BE2C (cell line): ENCODE measurements around the gene PNPLA1.

ENCODE experiments used
- DNase-seq: peaks from one replicate; pipeline ENCODE4 v3.0.0-alpha.2; 2020
- H3K27me3 ChIP-seq: fragments of 250-450 bp; sonication (Bioruptor Pico); 2 replicates; pipeline ENCODE4 v1.5.1; 2020; ENCODE audit warnings: mild to moderate bottlenecking
- H3K36me3 ChIP-seq: fragments of 250-450 bp; sonication (Bioruptor Pico); 2 replicates; pipeline ENCODE4 v1.5.1; 2020; ENCODE audit warnings: mild to moderate bottlenecking
- H3K4me1 ChIP-seq: fragments of 250-450 bp; sonication (Bioruptor Pico); 2 replicates; pipeline ENCODE4 v1.5.1; 2020
- H3K4me3 ChIP-seq: 2 replicates; pipeline ENCODE4 v1.5.1; 2011; ENCODE audit warnings: low read depth, low read length
- H3K9me3 ChIP-seq: fragments of 250-450 bp; sonication (Bioruptor Pico); 2 replicates; pipeline ENCODE4 v1.5.1; 2020
- TF ChIP-seq, protein P1 (sequence below): IDR thresholded peaks from 2 replicates; pipeline ENCODE4 v1.5.1; 2012; ENCODE audit warnings: mild to moderate bottlenecking, low read depth, low read length

PNPLA1 gene

DNA sequence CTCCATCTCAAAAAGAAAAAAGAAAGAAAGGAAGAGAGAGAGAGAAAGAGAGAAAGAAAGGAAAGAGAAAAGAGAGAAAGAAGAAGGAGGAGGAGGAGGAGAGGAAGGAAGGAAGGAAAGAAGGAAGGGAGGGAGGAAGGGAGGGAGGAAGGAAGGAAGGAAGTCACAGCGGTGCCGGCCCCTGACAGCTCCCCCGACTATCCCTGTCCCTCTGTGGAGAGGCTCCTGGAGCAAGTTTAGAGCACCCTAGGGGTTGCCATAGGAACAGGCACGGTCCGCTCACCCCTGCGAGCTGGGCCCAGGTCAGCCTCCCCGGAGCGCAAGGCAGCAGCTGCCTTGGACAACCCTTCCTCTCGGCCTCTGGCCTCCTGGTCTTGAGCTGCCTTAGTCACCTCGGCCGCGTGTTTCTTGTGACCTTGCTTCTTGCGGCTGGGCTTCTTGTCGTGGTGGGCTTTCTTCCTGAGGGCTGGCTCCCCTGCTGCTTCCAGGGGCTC, 60.0 kb downstream of the PNPLA1 start:
- TF ChIP-seq, protein P1, sequence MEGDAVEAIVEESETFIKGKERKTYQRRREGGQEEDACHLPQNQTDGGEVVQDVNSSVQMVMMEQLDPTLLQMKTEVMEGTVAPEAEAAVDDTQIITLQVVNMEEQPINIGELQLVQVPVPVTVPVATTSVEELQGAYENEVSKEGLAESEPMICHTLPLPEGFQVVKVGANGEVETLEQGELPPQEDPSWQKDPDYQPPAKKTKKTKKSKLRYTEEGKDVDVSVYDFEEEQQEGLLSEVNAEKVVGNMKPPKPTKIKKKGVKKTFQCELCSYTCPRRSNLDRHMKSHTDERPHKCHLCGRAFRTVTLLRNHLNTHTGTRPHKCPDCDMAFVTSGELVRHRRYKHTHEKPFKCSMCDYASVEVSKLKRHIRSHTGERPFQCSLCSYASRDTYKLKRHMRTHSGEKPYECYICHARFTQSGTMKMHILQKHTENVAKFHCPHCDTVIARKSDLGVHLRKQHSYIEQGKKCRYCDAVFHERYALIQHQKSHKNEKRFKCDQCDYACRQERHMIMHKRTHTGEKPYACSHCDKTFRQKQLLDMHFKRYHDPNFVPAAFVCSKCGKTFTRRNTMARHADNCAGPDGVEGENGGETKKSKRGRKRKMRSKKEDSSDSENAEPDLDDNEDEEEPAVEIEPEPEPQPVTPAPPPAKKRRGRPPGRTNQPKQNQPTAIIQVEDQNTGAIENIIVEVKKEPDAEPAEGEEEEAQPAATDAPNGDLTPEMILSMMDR: no peak
- no peaks in the 10 kb centered on the region for H3K9me3 ChIP-seq
- peak; percentile 41 for DNase-seq
- no peaks in the 10 kb centered on the region for H3K27me3 ChIP-seq
- peaks cover 14% of the 10 kb centered on the region for H3K4me1 ChIP-seq
- H3K4me3 ChIP-seq: no peak overlapping the region
- H3K36me3 ChIP-seq: no peaks in the 10 kb centered on the region

DNA sequence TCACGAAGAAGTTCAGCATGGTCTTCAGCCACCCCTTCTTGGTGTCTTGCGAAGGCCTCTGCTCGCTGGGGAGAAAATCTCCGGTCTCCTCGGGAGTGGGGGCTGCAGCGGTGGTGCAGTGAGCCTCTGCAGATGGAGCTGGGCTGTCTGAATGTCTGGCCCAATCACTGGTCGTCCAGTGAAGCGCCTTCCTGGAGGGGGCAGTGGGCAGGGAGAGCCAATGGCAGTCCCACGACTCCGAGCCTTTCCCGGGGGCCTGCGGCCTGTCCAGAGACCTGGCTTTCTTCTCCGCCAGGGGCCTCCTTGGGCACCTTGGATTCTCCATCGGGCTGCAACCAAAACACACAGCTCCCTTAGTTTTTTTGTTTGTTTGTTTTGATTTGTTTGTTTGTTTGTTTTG, 60.5 kb downstream of the PNPLA1 start:
- TF ChIP-seq, protein P1: no peak
- Histone ChIP-seq H3K27me3 (no peaks in the 10 kb centered on the region), H3K4me3 (no peak overlapping the region), H3K36me3 (no peaks in the 10 kb centered on the region), H3K4me1 (peaks cover 14% of the 10 kb centered on the region), H3K9me3 (no peaks in the 10 kb centered on the region)
- DNase-seq: no peak

DNA sequence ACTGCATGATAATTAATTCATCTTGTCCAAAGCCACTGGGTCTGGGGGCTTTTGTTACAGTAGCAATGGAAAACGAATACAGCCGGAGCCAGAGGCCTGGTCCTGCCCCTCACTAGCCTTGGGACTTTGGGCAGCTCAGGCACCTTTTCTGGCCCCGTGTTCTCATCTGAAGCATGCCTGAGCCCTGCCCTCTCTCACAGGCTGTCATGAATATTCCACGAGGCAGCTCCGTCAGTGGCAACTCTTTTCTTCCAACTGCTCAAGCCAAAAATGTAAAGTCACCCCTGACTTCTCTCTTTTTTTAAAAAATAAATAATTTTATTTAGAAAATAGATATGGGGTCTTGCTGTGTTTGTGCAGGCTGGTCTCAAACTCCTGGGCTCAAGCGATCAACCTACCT, 61.5 kb downstream of the PNPLA1 start:
- H3K27me3 ChIP-seq: no peaks in the 10 kb centered on the region
- DNase-seq: no peak
- H3K4me1 ChIP-seq: peaks cover 6% of the 10 kb centered on the region
- H3K4me3 ChIP-seq: no peak overlapping the region
- H3K36me3 ChIP-seq: no peaks in the 10 kb centered on the region
- H3K9me3 ChIP-seq: no peaks in the 10 kb centered on the region
- TF ChIP-seq, protein P1: no peak

DNA sequence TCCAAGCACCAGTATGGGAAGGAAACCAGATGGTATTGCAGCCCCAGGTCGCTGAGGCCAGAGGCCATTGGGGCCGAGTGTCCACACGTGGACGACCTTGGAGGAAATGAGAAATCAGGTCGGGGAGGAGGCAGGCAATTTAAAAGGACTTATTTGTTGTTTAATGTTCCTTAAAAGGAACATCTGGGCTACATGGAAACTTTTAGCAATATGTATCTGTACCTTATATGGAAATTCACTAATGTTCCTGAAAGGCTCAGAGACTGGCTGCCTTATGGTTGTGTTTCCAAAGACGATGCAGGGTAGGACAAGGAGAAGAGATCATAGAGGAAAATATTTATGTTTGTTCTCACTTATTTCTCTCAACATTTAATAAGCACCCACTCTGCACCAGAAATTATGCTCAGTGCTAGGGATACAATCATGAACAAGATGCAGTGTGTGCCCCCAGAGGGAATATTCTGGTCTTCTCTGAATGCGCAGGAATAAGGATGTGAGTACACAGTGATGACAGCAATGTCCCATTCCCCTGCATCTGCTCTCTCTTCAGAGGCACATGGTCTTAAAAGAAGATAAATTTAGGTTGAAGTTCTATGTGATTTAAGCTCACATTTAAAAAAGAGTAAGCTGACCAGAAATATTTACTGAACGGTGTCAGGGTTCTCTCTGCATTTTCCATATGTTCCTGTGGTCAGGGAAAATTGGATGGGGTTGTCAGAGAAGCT, 63.5 kb downstream of the PNPLA1 start:
- Histone ChIP-seq H3K36me3 (no peaks in the 10 kb centered on the region), H3K9me3 (no peaks in the 10 kb centered on the region), H3K4me1 (no peaks in the 10 kb centered on the region), H3K27me3 (no peaks in the 10 kb centered on the region), H3K4me3 (no peak overlapping the region)
- TF ChIP-seq, protein P1: no peak
- no peak for DNase-seq

DNA sequence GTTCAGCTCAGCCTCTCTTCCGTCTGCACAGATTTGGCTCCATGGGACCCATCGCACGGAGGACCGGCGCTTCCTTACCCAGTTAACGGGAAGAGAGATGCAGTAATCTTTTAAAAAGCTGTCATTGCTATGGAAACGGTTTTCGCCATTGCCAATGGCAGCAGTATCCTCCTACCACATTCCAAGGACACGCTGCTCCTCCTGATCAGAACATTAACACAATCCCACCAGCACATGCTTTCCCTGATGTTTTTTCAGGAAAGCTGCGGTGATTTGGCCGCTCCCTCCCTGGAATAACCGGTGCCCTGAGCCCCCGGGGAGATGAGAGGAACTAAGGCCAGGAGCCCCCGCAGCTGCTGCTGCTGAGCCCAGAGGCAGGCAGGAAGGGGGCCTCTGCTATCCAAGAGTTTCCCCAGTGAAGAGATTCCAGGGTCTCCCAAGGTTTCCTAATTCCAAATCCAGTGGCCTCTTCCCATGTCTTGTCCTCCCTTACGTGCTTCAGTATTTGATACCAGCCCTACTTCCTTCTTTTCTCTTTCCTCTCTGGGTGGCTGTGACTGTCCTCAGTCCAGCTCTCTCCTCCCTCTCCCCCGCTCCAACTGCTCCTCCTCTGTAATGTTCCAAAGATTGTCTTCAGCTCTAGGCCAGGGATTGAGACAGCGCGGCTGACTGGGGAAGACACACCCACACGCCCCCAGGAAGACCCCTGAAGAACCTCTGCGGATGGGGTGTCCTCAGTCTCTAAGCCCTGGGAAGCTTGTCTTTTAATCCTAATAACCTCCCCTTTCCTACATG, 64.3 kb downstream of the PNPLA1 start:
- no peaks in the 10 kb centered on the region for H3K27me3 ChIP-seq
- no peaks in the 10 kb centered on the region for H3K4me1 ChIP-seq
- no peaks in the 10 kb centered on the region for H3K36me3 ChIP-seq
- H3K4me3 ChIP-seq: no peak overlapping the region
- TF ChIP-seq, protein P1: no peak
- DNase-seq: no peak
- H3K9me3 ChIP-seq: no peaks in the 10 kb centered on the region
